ENCODE data around the gene CEACAM16.

CEACAM16 gene

GRCh38 chr19:44701228-44701627, 2.3 kb downstream of the CEACAM16 start:
- Histone ChIP-seq H3K9me3 (no peaks in the 10 kb centered on the region), H3K36me3 (no peaks in the 10 kb centered on the region), H3K27me3 (peaks cover 13% of the 10 kb centered on the region), H3K27ac (no peak overlapping the region), H3K4me3 (ENCODE audit: low read depth in 1 of 2, low read length in 1 of 2) (no peak overlapping the region), H3K4me1 (ENCODE audit: control insufficient read depth in 1 of 2, insufficient read depth in 1 of 2, low read depth in 1 of 2, low read length in 1 of 2) (no peaks in the 10 kb centered on the region)
- TF ChIP-seq, protein P1, sequence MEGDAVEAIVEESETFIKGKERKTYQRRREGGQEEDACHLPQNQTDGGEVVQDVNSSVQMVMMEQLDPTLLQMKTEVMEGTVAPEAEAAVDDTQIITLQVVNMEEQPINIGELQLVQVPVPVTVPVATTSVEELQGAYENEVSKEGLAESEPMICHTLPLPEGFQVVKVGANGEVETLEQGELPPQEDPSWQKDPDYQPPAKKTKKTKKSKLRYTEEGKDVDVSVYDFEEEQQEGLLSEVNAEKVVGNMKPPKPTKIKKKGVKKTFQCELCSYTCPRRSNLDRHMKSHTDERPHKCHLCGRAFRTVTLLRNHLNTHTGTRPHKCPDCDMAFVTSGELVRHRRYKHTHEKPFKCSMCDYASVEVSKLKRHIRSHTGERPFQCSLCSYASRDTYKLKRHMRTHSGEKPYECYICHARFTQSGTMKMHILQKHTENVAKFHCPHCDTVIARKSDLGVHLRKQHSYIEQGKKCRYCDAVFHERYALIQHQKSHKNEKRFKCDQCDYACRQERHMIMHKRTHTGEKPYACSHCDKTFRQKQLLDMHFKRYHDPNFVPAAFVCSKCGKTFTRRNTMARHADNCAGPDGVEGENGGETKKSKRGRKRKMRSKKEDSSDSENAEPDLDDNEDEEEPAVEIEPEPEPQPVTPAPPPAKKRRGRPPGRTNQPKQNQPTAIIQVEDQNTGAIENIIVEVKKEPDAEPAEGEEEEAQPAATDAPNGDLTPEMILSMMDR (IDR thresholded peaks at IDR 0.05): no peak

DNA sequence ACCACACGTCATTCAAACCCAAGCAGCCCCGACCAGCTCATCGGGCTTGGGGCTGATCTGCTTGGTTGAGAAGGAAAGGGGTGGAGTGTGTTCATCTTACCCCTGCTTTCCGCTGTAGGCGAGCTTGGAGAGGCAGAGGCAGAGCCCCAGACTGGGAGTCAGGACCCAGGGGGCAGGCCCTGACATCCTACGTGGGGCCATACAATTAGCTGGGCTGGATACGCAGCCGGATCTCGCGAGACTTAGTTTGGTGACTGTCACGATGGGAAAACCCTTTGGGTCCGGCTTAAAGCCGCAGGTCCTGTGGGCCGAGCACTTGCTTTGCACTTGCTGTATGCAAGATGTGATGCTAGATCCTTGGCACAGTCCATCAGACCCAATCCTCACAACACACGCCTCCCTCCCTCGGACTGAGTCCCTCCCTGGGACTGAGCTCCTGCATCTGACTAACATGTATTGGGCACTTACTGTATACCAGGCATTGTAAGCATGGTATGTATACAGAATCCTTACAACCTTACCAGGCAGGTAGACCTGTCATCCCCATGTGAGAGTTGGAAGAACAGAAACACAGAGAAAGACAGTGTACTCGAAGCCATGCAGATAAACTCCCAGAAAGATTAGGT, 3.7 kb downstream of the CEACAM16 start:
- H3K36me3 ChIP-seq: no peaks in the 10 kb centered on the region
- no peaks in the 10 kb centered on the region for H3K9me3 ChIP-seq
- no peak overlapping the region for H3K4me3 ChIP-seq (ENCODE audit: low read depth in 1 of 2, low read length in 1 of 2)
- TF ChIP-seq, protein P1 (IDR thresholded peaks at IDR 0.05): no peak
- H3K4me1 ChIP-seq (ENCODE audit: control insufficient read depth in 1 of 2, insufficient read depth in 1 of 2, low read depth in 1 of 2, low read length in 1 of 2): no peaks in the 10 kb centered on the region
- no peak overlapping the region for H3K27ac ChIP-seq
- peaks cover 2% of the 10 kb centered on the region for H3K27me3 ChIP-seq

- TF ChIP-seq, protein P1 (IDR thresholded peaks at IDR 0.05): no peak
- no peak overlapping the region for H3K4me3 ChIP-seq (ENCODE audit: low read depth in 1 of 2, low read length in 1 of 2)
These were observed 4.6 kb downstream of the CEACAM16 start for GRCh38 chr19:44703336-44704078.

DNA sequence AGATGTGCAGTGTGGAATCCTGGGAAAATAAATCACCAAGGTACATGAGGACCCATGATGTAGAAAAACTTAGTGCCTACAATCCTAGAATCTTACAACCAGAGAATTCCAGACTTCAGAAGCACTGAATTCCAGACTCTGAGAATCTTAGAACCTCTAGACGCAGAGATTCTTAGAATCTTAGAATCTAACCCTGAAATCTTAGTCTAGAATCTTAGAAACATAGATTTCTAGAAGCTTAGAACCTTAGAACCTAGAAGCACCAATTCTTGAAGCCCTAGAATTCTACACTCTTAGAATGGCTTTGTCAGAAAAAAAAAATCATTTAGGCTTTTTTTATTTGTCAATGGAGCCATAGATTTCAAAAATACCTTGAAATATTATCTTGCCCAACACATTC, 6.0 kb downstream of the CEACAM16 start:
- no peaks in the 10 kb centered on the region for H3K36me3 ChIP-seq
- H3K27ac ChIP-seq: no peak overlapping the region
- no peaks in the 10 kb centered on the region for H3K9me3 ChIP-seq
- H3K4me1 ChIP-seq (ENCODE audit: control insufficient read depth in 1 of 2, insufficient read depth in 1 of 2, low read depth in 1 of 2, low read length in 1 of 2): no peaks in the 10 kb centered on the region
- H3K27me3 ChIP-seq: no peaks in the 10 kb centered on the region
- no peak overlapping the region for H3K4me3 ChIP-seq (ENCODE audit: low read depth in 1 of 2, low read length in 1 of 2)
- TF ChIP-seq, protein P1 (IDR thresholded peaks at IDR 0.05): no peak

More at GRCh38 chr19:44703336-44704078, 4.6 kb downstream of the CEACAM16 start:
- Histone ChIP-seq H3K4me1 (ENCODE audit: control insufficient read depth in 1 of 2, insufficient read depth in 1 of 2, low read depth in 1 of 2, low read length in 1 of 2) (no peaks in the 10 kb centered on the region), H3K27ac (no peak overlapping the region), H3K36me3 (no peaks in the 10 kb centered on the region), H3K27me3 (no peaks in the 10 kb centered on the region), H3K9me3 (no peaks in the 10 kb centered on the region)

DNA sequence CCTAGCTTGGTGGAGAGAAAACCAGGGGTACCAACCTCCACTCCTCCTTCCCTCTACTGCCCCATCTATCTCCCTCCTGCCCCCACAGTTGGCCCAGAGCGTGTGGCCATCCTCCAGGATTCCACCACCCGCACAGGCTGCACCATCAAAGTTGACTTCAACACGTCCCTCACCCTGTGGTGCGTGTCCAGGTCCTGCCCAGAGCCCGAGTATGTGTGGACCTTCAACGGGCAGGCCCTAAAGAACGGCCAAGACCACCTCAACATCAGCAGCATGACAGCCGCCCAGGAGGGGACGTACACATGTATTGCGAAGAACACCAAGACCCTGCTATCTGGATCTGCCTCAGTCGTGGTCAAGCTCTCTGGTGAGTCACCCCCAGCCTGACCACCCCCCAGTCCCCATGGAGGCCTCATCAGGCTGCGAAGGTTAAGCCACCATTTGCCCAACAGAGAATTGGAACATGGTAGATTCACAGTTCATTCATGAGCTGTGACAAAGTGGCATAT, 6.6 kb downstream of the CEACAM16 start:
- TF ChIP-seq, protein P1 (IDR thresholded peaks at IDR 0.05): no peak
- Histone ChIP-seq H3K4me3 (ENCODE audit: low read depth in 1 of 2, low read length in 1 of 2) (no peak overlapping the region), H3K4me1 (ENCODE audit: control insufficient read depth in 1 of 2, insufficient read depth in 1 of 2, low read depth in 1 of 2, low read length in 1 of 2) (no peaks in the 10 kb centered on the region), H3K27ac (no peak overlapping the region), H3K9me3 (no peaks in the 10 kb centered on the region), H3K27me3 (no peaks in the 10 kb centered on the region), H3K36me3 (no peaks in the 10 kb centered on the region)

Measured in neutrophil (primary cell).